Measurements from ENCODE around the gene AHDC1. TPM values are rescaled to one million over a fixed set of nuclear protein-coding genes. Genes with fewer than 3 reads are reported as not detected.
"Not testable (repeated sequence)": the region's sequence is repeated elsewhere in the genome, so short reads cannot be mapped to it uniquely, and the experiment has no call there.

The AHDC1 gene
- total and polyA plus RNA-seq, 10 of the 15 experiments (the other 5 are each of a cell fraction or from before 2014, with no cell fraction given) = 0.21 to 13.0 (median 1.4) TPM

DNA sequence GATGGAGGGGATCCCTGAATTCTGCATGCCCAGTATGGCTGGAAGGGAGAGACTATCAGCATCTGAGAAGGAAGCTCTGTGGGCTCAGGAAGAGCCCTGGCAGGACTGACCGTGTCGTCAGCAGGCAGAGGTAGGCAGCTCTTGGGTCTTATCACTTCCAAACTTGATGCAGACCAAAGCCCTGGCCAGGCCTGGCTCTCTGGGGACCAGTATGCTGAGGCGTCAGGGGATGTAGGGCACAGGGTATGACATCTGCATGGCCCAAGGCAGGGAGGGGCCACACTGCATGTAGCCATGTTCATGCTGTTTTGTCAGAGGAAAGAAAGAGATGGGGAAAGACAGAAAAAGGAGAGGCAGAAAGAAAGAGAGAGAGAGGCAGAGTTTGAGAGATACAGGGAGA, 24.8 kb upstream of the AHDC1 start (continued):
- TF ChIP-seq, protein P1, sequence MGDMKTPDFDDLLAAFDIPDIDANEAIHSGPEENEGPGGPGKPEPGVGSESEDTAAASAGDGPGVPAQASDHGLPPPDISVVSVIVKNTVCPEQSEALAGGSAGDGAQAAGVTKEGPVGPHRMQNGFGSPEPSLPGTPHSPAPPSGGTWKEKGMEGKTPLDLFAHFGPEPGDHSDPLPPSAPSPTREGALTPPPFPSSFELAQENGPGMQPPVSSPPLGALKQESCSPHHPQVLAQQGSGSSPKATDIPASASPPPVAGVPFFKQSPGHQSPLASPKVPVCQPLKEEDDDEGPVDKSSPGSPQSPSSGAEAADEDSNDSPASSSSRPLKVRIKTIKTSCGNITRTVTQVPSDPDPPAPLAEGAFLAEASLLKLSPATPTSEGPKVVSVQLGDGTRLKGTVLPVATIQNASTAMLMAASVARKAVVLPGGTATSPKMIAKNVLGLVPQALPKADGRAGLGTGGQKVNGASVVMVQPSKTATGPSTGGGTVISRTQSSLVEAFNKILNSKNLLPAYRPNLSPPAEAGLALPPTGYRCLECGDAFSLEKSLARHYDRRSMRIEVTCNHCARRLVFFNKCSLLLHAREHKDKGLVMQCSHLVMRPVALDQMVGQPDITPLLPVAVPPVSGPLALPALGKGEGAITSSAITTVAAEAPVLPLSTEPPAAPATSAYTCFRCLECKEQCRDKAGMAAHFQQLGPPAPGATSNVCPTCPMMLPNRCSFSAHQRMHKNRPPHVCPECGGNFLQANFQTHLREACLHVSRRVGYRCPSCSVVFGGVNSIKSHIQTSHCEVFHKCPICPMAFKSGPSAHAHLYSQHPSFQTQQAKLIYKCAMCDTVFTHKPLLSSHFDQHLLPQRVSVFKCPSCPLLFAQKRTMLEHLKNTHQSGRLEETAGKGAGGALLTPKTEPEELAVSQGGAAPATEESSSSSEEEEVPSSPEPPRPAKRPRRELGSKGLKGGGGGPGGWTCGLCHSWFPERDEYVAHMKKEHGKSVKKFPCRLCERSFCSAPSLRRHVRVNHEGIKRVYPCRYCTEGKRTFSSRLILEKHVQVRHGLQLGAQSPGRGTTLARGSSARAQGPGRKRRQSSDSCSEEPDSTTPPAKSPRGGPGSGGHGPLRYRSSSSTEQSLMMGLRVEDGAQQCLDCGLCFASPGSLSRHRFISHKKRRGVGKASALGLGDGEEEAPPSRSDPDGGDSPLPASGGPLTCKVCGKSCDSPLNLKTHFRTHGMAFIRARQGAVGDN (IDR thresholded peaks at IDR 0.05) = peak; percentile 54
- no peak for TF ChIP-seq SREBF2 (IDR thresholded peaks at IDR 0.05; ENCODE audit: low read length)
- TF ChIP-seq, protein P2, sequence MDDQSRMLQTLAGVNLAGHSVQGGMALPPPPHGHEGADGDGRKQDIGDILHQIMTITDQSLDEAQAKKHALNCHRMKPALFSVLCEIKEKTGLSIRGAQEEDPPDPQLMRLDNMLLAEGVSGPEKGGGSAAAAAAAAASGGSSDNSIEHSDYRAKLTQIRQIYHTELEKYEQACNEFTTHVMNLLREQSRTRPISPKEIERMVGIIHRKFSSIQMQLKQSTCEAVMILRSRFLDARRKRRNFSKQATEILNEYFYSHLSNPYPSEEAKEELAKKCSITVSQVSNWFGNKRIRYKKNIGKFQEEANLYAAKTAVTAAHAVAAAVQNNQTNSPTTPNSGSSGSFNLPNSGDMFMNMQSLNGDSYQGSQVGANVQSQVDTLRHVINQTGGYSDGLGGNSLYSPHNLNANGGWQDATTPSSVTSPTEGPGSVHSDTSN (IDR thresholded peaks at IDR 0.05; ENCODE audit: insufficient replicate concordance, low read depth, low read length) = no peak

GRCh38 chr1:27627733-27628132, 23.8 kb upstream of the AHDC1 start:
- H3K36me3 ChIP-seq (ENCODE audit: control insufficient read depth in 2 of 2, insufficient read depth in 2 of 2, low read length in 1 of 2); H3K27me3 ChIP-seq (replicated peaks in 1 of 2; ENCODE audit: control insufficient read depth in 2 of 2, insufficient read depth in 2 of 2, low read length in 1 of 2); H4K20me1 ChIP-seq (ENCODE audit: control insufficient read depth, insufficient read depth); in situ Hi-C loops (cut with MboI); H3K27ac ChIP-seq (ENCODE audit: control insufficient read depth, insufficient read depth); H3K9me3 ChIP-seq (replicated peaks; ENCODE audit: control insufficient read depth, insufficient read depth, low read length); ATAC-seq; H3K4me2 ChIP-seq (ENCODE audit: control insufficient read depth, insufficient read depth); DNase-seq (ENCODE audit: low read depth, low spot score); intact Hi-C loops (cut with micrococcal nuclease; ENCODE audit: unreplicated experiment); H3K4me3 ChIP-seq; FAIRE-seq; H3K9ac ChIP-seq (ENCODE audit: control insufficient read depth, insufficient read depth, low read length); H2AFZ ChIP-seq (ENCODE audit: control insufficient read depth, low read depth, low read length); BruUV-seq (replicated peaks): not testable (repeated sequence)
- POLR2A ChIA-PET = interaction anchor here (0.6 to 14.3 kb wide), 10 partner anchors 7 to 546 kb away, joined by 3 to 141 read pairs (median 13); no protein-coding TSS in a partner anchor
- CTCF ChIA-PET = interaction anchor here (1.5 to 17.2 kb wide), 4 partner anchors 9 to 34 kb away, joined by 3 to 208 read pairs (median 68); partner anchors contain the start of gene AHDC1
- SMC1A ChIA-PET (ENCODE audit: uncharacterized antibody, unreplicated experiment) = interaction anchor here (2.1 to 10.4 kb wide), 5 partner anchors 9 to 34 kb away, joined by 6 to 87 read pairs (median 66); no protein-coding TSS in a partner anchor
- RAD21 ChIA-PET (ENCODE audit: unreplicated experiment) = interaction anchor here (0.6 to 17.1 kb wide), 8 partner anchors 10 to 44 kb away, joined by 3 to 211 read pairs (median 10); partner anchors contain the start of gene AHDC1
- 85% methylated on average over 4 of the region's 4 CpGs for WGBS (ENCODE audit: insufficient coverage, insufficient replicate concordance, low lambda C conversion rate, missing lambda C conversion rate)
- H3K4me1 ChIP-seq (ENCODE audit: control insufficient read depth, insufficient read depth, low read length) = peaks cover 88% of the 10 kb centered on the region
- H3K79me2 ChIP-seq (ENCODE audit: control insufficient read depth, insufficient read depth, low read length) = peaks cover 39% of the 10 kb centered on the region
